Duodenal mucosa (tissue), 2 donors: ENCODE data around the gene PLD4.
"Not testable (repeated sequence)": the region's sequence is repeated elsewhere in the genome, so short reads cannot be mapped to it uniquely, and the experiment has no call there.

Source experiments
- H3K27ac ChIP-seq: one replicate; pipeline ENCODE4 v1.7.0; 2013; ENCODE audit warnings: low read depth, low read length
- H3K27me3 ChIP-seq, 2 donors: one replicate each; pipeline ENCODE4 v1.7.0; 2013; ENCODE audit warnings: low read length in 2 of 2, control low read depth in 1 of 2; ENCODE audit not compliant: insufficient read depth in 2 of 2, control insufficient read depth in 1 of 2
- H3K36me3 ChIP-seq, 2 donors: one replicate each; pipeline ENCODE4 v1.7.0; 2013; ENCODE audit warnings: low read length in 2 of 2, control low read depth in 1 of 2; ENCODE audit not compliant: insufficient read depth in 2 of 2, control insufficient read depth in 1 of 2
- H3K4me1 ChIP-seq, 2 donors: one replicate each; pipeline ENCODE4 v1.7.0; 2013; ENCODE audit warnings: low read length in 2 of 2, control low read depth in 1 of 2; ENCODE audit not compliant: insufficient read depth in 2 of 2, control insufficient read depth in 1 of 2
- H3K4me3 ChIP-seq, 2 donors: one replicate each; pipeline ENCODE4 v1.7.0; 2013; ENCODE audit warnings: low read length in 2 of 2, low read depth in 1 of 2
- H3K9ac ChIP-seq, 2 donors: one replicate each; pipeline ENCODE4 v1.7.0; 2013; ENCODE audit warnings: low read length in 2 of 2, low read depth in 1 of 2
- H3K9me3 ChIP-seq, 2 donors: one replicate each; pipeline ENCODE4 v1.7.0; 2013; ENCODE audit warnings: low read length in 2 of 2, control low read depth in 1 of 2; ENCODE audit not compliant: control insufficient read depth in 1 of 2

Gene PLD4

GRCh38 chr14:104941508-104942365, 17.1 kb downstream of the PLD4 start:
- Histone ChIP-seq H3K36me3 (no peaks in the 10 kb centered on the region), H3K27ac (no peak overlapping the region), H3K4me1 (no peaks in the 10 kb centered on the region), H3K4me3 (no peak overlapping the region), H3K27me3 (peaks cover 28 to 29% of the 10 kb centered on the region in 2 donors), H3K9ac (no peak overlapping the region), H3K9me3 (no peaks in the 10 kb centered on the region)

DNA sequence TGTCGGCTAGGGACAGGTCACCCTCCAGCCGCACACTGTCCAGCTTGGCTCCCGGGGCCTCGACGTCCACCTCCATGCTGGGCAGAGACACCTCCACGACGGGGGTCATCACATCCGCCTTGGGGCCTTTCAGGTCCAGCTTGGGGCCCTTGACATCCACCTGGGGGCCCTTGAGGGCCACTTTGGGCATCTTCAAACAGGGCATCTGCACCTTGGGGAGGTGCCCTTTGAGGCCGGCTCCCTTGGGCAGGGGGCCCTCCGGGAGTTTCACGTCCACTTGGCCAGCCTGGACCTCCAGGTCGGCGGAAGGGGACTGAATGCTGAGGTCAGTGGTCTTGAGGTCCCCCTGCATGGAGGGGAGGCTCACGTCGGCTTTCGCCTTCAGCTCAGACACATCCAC, 17.9 kb downstream of the PLD4 start:
- H3K36me3 ChIP-seq: no peaks in the 10 kb centered on the region

GRCh38 chr14:104943216-104944015, 18.7 kb downstream of the PLD4 start:
- H3K9ac ChIP-seq, H3K4me1 ChIP-seq, H3K9me3 ChIP-seq, H3K27ac ChIP-seq, H3K36me3 ChIP-seq, H3K4me3 ChIP-seq: not testable (repeated sequence)
- peaks cover 11 to 16% of the 10 kb centered on the region in 2 donors for H3K27me3 ChIP-seq

More for the DNA sequence above, 17.9 kb downstream of the PLD4 start:
- H3K27ac ChIP-seq: no peak overlapping the region
- H3K4me3 ChIP-seq: no peak overlapping the region
- H3K27me3 ChIP-seq: peaks cover 20 to 24% of the 10 kb centered on the region in 2 donors
- H3K9me3 ChIP-seq: no peaks in the 10 kb centered on the region
- H3K9ac ChIP-seq: no peak overlapping the region
- no peaks in the 10 kb centered on the region for H3K4me1 ChIP-seq

DNA sequence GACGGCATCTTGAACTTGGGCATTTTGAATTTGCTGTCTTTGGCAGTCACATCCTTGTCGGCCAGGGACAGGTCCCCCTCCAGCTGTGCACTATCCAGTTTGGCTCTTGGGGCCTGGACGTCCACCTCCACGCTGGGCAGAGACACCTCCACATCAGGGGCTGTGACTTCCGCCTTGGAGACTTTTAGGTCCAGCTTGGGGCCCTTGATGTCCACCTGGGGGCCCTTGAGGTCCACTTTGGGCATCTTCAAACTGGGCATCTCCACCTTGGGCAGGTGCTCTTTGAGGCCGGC, 19.3 kb downstream of the PLD4 start:
- not testable (repeated sequence) for H3K27ac ChIP-seq, H3K4me3 ChIP-seq, H3K36me3 ChIP-seq, H3K9ac ChIP-seq, H3K9me3 ChIP-seq, H3K4me1 ChIP-seq
- peaks cover 8 to 13% of the 10 kb centered on the region in 2 donors for H3K27me3 ChIP-seq

- not testable (repeated sequence) for H3K4me1 ChIP-seq, H3K27ac ChIP-seq, H3K9me3 ChIP-seq, H3K36me3 ChIP-seq, H3K4me3 ChIP-seq, H3K9ac ChIP-seq, H3K27me3 ChIP-seq
Measured at GRCh38 chr14:104944436-104945205, 19.9 kb downstream of the PLD4 start.

DNA sequence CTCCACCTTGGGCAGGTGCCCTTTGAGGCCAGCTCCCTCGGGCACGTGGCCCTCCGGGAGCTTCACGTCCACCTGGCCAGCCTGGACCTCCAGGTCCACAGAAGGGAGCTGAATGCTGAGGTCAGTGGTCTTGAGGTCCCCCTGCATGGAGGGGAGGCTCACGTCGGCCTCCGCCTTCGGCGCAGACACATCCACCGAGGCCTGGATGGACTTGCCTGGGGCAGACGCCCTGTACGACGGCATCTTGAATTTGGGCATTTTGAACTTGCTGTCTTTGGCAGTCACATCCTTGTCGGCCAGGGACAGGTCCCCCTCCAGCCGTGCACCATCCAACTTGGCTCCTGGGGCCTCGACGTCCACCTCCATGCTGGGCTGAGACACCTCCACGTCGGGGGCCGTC, 20.6 kb downstream of the PLD4 start:
- H3K36me3 ChIP-seq, H3K9ac ChIP-seq, H3K9me3 ChIP-seq, H3K27me3 ChIP-seq, H3K4me3 ChIP-seq, H3K27ac ChIP-seq, H3K4me1 ChIP-seq: not testable (repeated sequence)

DNA sequence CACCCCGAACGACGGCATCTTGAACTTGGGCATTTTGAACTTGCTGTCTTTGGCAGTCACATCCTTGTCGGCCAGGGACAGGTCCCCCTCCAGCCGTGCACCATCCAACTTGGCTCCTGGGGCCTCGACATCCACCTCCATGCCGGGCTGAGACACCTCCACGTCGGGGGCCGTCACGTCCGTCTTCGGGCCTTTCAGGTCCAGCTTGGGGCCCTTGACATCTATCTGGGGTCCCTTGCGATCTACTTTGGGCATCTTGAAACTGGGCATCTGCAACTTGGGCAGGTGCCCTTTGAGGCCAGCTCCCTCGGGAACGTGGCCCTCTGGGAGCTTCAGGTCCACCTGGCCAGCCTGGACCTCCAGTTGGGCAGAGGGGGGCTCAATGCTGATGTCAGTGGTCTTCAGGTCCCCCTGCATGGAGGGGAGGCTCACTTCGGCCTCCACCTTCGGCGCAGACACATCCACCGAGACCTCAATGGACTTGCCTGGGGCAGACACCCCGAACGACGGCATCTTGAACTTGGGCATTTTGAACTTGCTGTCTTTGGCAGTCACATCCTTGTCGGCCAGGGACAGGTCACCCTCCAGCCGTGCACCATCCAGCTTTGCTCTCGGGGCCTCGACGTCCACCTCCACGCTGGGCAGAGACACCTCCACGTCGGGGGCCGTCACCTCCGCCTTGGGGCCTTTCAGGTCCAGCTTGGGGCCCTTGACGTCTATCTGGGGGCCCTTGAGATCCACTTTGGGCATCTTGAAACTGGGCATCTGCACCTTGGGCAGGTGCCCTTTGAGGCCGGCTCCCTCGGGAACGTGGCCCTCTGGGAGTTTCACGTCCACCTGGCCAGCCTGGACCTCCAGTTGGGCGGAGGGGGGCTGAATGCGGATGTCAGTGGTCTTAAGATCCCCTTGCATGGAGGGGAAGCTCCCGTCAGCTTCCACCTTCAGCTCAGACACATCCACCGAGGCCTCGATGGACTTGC, 21.6 kb downstream of the PLD4 start:
- H3K36me3 ChIP-seq, H3K27ac ChIP-seq, H3K9me3 ChIP-seq, H3K27me3 ChIP-seq, H3K9ac ChIP-seq, H3K4me1 ChIP-seq, H3K4me3 ChIP-seq: not testable (repeated sequence)

DNA sequence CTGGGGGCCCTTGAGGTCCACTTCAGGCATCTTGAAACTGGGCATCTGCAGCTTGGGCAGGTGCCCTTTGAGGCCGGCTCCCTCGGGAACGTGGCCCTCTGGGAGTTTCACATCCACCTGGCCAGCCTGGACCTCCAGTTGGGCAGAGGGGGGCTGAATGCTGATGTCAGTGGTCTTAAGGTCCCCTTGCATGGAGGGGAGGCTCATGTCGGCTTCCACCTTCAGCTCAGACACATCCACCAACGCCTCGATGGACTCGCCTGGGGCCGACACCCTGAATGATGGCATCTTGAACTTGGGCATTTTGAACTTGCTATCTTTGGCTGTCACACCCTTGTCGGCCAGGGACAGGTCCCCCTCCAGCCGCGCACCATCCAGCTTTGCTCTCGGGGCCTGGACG, 22.5 kb downstream of the PLD4 start:
- not testable (repeated sequence) for H3K36me3 ChIP-seq, H3K4me3 ChIP-seq, H3K9me3 ChIP-seq, H3K4me1 ChIP-seq, H3K27ac ChIP-seq, H3K27me3 ChIP-seq, H3K9ac ChIP-seq

GRCh38 chr14:104947881-104948735, 23.4 kb downstream of the PLD4 start:
- not testable (repeated sequence) for H3K4me3 ChIP-seq, H3K9me3 ChIP-seq, H3K9ac ChIP-seq, H3K27me3 ChIP-seq, H3K4me1 ChIP-seq, H3K27ac ChIP-seq, H3K36me3 ChIP-seq
